ENCODE data around the gene CHSY1.

Gene CHSY1

DNA sequence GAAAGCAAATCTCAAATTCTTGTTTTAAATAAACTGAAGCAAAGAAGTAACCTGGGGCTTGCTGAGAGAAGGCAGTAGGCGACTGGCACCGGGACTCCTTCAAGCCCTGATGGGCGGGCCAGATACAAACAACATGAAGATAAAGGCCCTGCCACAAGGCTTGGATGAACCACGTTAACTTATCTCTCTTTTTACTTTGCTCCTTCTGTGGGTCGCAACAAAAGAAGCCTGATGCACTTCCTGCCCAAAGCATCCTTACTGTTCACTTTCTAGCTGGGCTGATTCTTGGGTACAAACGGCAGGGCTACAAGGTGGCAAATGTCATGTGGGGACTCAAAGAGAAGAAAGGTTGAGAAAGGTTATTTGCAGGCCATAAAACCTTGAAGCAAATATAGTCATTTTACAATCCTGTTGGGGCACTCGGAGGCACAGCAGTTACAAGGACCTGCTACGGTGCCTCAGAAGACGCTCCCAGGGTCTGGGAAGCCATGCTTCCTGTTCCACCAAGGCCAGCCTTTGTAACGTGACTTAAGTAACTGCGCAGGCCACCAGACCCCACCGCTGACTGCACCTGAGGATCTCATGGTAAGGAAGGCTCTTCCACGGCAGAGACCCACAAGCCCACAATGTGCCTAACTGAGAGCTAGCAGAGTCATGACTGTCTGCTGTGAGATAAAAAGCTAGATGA, 71.1 kb downstream of the CHSY1 start:
- H4K20me1 ChIP-seq (ENCODE audit: insufficient read depth, low read length, poor library complexity, severe bottlenecking), result peaks cover 60% of the 10 kb centered on the region
- H3K4me2 ChIP-seq (ENCODE audit: low read depth, low read length, poor library complexity, severe bottlenecking), result no peak overlapping the region
- H3K79me2 ChIP-seq (ENCODE audit: insufficient read depth, low read length), result peaks cover 98% of the 10 kb centered on the region
- no peaks in the 10 kb centered on the region for H3K27me3 ChIP-seq (ENCODE audit: insufficient read depth, low read length, poor library complexity, severe bottlenecking)
- H3K4me3 ChIP-seq (ENCODE audit: low read length, poor library complexity, severe bottlenecking), result no peak overlapping the region
- no peak for TF ChIP-seq EZH2phosphoT487 (IDR thresholded peaks at IDR 0.05; ENCODE audit: borderline replicate concordance)
- TF ChIP-seq, protein P1, sequence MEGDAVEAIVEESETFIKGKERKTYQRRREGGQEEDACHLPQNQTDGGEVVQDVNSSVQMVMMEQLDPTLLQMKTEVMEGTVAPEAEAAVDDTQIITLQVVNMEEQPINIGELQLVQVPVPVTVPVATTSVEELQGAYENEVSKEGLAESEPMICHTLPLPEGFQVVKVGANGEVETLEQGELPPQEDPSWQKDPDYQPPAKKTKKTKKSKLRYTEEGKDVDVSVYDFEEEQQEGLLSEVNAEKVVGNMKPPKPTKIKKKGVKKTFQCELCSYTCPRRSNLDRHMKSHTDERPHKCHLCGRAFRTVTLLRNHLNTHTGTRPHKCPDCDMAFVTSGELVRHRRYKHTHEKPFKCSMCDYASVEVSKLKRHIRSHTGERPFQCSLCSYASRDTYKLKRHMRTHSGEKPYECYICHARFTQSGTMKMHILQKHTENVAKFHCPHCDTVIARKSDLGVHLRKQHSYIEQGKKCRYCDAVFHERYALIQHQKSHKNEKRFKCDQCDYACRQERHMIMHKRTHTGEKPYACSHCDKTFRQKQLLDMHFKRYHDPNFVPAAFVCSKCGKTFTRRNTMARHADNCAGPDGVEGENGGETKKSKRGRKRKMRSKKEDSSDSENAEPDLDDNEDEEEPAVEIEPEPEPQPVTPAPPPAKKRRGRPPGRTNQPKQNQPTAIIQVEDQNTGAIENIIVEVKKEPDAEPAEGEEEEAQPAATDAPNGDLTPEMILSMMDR (conservative IDR thresholded peaks at IDR 0.05; ENCODE audit: low read length), result no peak
- H3K36me3 ChIP-seq (ENCODE audit: insufficient read depth, low read length), result peaks cover 57% of the 10 kb centered on the region
- H3K4me1 ChIP-seq (ENCODE audit: insufficient read depth, low read length, poor library complexity, severe bottlenecking), result peaks cover 18% of the 10 kb centered on the region
- no peak overlapping the region for H2AFZ ChIP-seq (ENCODE audit: low read length)
- H3K9me2 ChIP-seq (replicated peaks; ENCODE audit: low read depth, low read length), result no peaks in the 10 kb centered on the region
- H3K9ac ChIP-seq (ENCODE audit: low read depth, low read length, poor library complexity, severe bottlenecking), result no peak overlapping the region
- H3F3A ChIP-seq (ENCODE audit: low read depth), result no peaks in the 10 kb centered on the region
- no peaks in the 10 kb centered on the region for H3K9me3 ChIP-seq (ENCODE audit: insufficient read depth, low read depth, low read length)

DNA sequence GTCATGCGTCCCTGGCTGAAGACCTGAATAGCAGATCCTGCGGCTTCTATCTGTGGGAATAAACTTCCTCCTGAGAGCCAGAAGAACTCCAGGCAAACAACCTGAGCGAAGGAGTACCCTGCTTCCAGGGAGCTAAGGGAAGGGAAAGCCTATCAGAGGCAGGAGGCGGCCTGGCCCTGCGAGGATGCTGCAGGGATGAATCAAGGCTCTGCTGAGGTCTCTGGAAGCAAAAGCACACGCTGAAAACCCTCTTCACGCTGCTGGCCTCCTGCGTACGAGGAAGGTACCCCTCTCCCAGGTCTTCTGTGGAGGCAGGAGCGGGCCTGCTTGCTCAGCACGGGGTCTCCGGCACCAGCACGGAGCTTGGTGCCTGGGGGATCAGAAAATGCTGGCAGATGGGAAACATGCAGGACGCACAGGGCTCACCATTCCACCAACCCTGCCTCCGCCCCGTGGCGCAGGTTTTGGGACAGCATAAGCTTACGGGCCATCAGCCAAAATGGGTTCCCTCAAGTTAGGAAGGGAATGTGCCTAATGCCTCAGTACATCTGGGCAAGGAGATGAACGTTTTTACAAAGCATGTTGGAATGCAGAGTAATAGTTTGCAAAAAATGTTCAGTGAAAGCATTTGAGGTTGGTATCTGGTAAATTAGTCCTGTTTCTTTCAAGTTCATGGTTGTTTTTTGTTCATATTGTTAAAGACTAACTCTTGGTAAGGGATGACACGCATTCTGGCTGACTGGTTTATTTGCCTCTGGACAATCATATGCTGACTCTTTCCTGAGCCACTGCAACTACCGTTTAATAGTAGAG, 72.3 kb downstream of the CHSY1 start:
- Histone ChIP-seq H3K9ac (ENCODE audit: low read depth, low read length, poor library complexity, severe bottlenecking) (no peak overlapping the region), H2AFZ (ENCODE audit: low read length) (no peak overlapping the region), H4K20me1 (ENCODE audit: insufficient read depth, low read length, poor library complexity, severe bottlenecking) (peaks cover 48% of the 10 kb centered on the region), H3K4me2 (ENCODE audit: low read depth, low read length, poor library complexity, severe bottlenecking) (no peak overlapping the region), H3K79me2 (ENCODE audit: insufficient read depth, low read length) (peaks cover 98% of the 10 kb centered on the region), H3K4me3 (ENCODE audit: low read length, poor library complexity, severe bottlenecking) (no peak overlapping the region), H3F3A (ENCODE audit: low read depth) (no peaks in the 10 kb centered on the region), H3K9me2 (replicated peaks; ENCODE audit: low read depth, low read length) (no peaks in the 10 kb centered on the region), H3K9me3 (ENCODE audit: insufficient read depth, low read depth, low read length) (no peaks in the 10 kb centered on the region), H3K36me3 (ENCODE audit: insufficient read depth, low read length) (peaks cover 62% of the 10 kb centered on the region), H3K27me3 (ENCODE audit: insufficient read depth, low read length, poor library complexity, severe bottlenecking) (no peaks in the 10 kb centered on the region), H3K4me1 (ENCODE audit: insufficient read depth, low read length, poor library complexity, severe bottlenecking) (peaks cover 16% of the 10 kb centered on the region)
- no peak for TF ChIP-seq EZH2phosphoT487 (IDR thresholded peaks at IDR 0.05; ENCODE audit: borderline replicate concordance)
- TF ChIP-seq, protein P1 (conservative IDR thresholded peaks at IDR 0.05; ENCODE audit: low read length), result no peak

DNA sequence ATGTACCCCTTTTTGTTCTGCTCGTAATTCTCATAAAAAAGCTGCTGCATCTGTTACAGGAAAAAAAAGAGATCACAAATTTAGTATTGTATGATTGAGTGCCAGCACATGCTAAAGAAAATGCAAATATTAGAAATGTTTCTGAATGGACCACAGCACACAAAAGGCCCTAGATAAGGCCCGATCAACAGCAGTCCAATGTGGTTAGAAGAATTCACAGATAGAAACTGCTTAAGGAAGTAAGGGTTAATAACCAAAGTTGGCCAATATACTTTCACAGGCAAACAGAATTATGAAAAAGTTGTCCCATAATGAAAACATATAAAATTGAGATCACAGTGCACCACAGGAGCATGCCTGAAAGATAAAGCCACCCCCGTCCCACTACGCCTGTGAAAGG, 72.9 kb downstream of the CHSY1 start:
- Histone ChIP-seq H3K27me3 (ENCODE audit: insufficient read depth, low read length, poor library complexity, severe bottlenecking) (no peaks in the 10 kb centered on the region), H3F3A (ENCODE audit: low read depth) (no peaks in the 10 kb centered on the region), H3K36me3 (ENCODE audit: insufficient read depth, low read length) (peaks cover 68% of the 10 kb centered on the region), H2AFZ (ENCODE audit: low read length) (no peak overlapping the region), H3K9ac (ENCODE audit: low read depth, low read length, poor library complexity, severe bottlenecking) (no peak overlapping the region), H3K4me1 (ENCODE audit: insufficient read depth, low read length, poor library complexity, severe bottlenecking) (peaks cover 22% of the 10 kb centered on the region), H3K4me3 (ENCODE audit: low read length, poor library complexity, severe bottlenecking) (no peak overlapping the region), H3K79me2 (ENCODE audit: insufficient read depth, low read length) (peaks cover 100% of the 10 kb centered on the region), H4K20me1 (ENCODE audit: insufficient read depth, low read length, poor library complexity, severe bottlenecking) (peaks cover 45% of the 10 kb centered on the region), H3K9me3 (ENCODE audit: insufficient read depth, low read depth, low read length) (no peaks in the 10 kb centered on the region), H3K4me2 (ENCODE audit: low read depth, low read length, poor library complexity, severe bottlenecking) (no peak overlapping the region), H3K9me2 (replicated peaks; ENCODE audit: low read depth, low read length) (no peaks in the 10 kb centered on the region)
- TF ChIP-seq EZH2phosphoT487 (IDR thresholded peaks at IDR 0.05; ENCODE audit: borderline replicate concordance), result no peak
- TF ChIP-seq, protein P1 (conservative IDR thresholded peaks at IDR 0.05; ENCODE audit: low read length), result no peak
